Mucosa of gallbladder (tissue), 1 donor: ENCODE data around the gene MTA2. TPM values are rescaled to one million over a fixed set of nuclear protein-coding genes. Genes with fewer than 3 reads are reported as not detected.
"Not testable (repeated sequence)": the region's sequence is repeated elsewhere in the genome, so short reads cannot be mapped to it uniquely, and the experiment has no call there.

Source experiments
- DNase-seq: peaks from one replicate; pipeline ENCODE4 v3.0.0-alpha.2; 2020; ENCODE audit warnings: low spot score
- total RNA-seq: library from RNA; stranded (reverse); gene quantifications from one replicate; pipeline ENCODE4 v1.2.1, GENCODE V29; 2021
- donor health status: DM: no; HTN: no; CAD: no.

MTA2 gene
- total RNA-seq, 1 donor from 2014 or later, result 87.6 TPM

- no peak for DNase-seq
Measured at GRCh38 chr11:62566247-62566646, 35.4 kb downstream of the MTA2 start.

- DNase-seq, result no peak
Measured at GRCh38 chr11:62565100-62565802, 36.4 kb downstream of the MTA2 start.

GRCh38 chr11:62561677-62562230 lies 39.9 kb downstream of the MTA2 start:
- DNase-seq, result not testable (repeated sequence)

GRCh38 chr11:62560566-62561103 lies 41.0 kb downstream of the MTA2 start:
- peak; percentile 93 for DNase-seq

GRCh38 chr11:62559626-62560025 lies 42.0 kb downstream of the MTA2 start:
- not testable (repeated sequence) for DNase-seq

- DNase-seq, result no peak
Measured at GRCh38 chr11:62559204-62559603, 42.5 kb downstream of the MTA2 start.

GRCh38 chr11:62558669-62559068 lies 43.0 kb downstream of the MTA2 start:
- no peak for DNase-seq

GRCh38 chr11:62556875-62557631 lies 44.6 kb downstream of the MTA2 start:
- no peak for DNase-seq

- peak; percentile 86 for DNase-seq
Measured at GRCh38 chr11:62556108-62556874, 45.4 kb downstream of the MTA2 start.

GRCh38 chr11:62555464-62556107 lies 46.1 kb downstream of the MTA2 start:
- no peak for DNase-seq

GRCh38 chr11:62554387-62555167 lies 47.1 kb downstream of the MTA2 start:
- DNase-seq, result peak; percentile 51

- DNase-seq, result no peak
Measured at GRCh38 chr11:62553839-62554361, 47.8 kb downstream of the MTA2 start.

- peak; percentile 88 for DNase-seq
Measured at GRCh38 chr11:62553080-62553838, 48.4 kb downstream of the MTA2 start.

- no peak for DNase-seq
Measured at GRCh38 chr11:62552485-62553079, 49.1 kb downstream of the MTA2 start.

- not testable (repeated sequence) for DNase-seq
Measured at GRCh38 chr11:62550478-62550877, 51.2 kb downstream of the MTA2 start.

GRCh38 chr11:62548545-62549335 lies 52.9 kb downstream of the MTA2 start:
- DNase-seq, result peak; percentile 67

- no peak for DNase-seq
Measured at GRCh38 chr11:62547691-62548281, 53.9 kb downstream of the MTA2 start.
